Hematopoietic multipotent progenitor cell treated with erythropoietin and hydrocortisone succinate and interleukin-3 and kit ligand, for 6 days (in vitro differentiated cells): Measurements from ENCODE around the gene RHBDL3.
"Not testable (repeated sequence)": the region's sequence is repeated elsewhere in the genome, so short reads cannot be mapped to it uniquely, and the experiment has no call there.

Experiments
- DNase-seq: peaks from one replicate; pipeline ENCODE4 v3.0.0-alpha.2; 2015

The RHBDL3 gene

GRCh38 chr17:32297860-32298259 is 32.2 kb downstream of the RHBDL3 start:
- no peak for DNase-seq

- DNase-seq = no peak
Observed at GRCh38 chr17:32298298-32298697, 32.7 kb downstream of the RHBDL3 start.

GRCh38 chr17:32298721-32299579 is 33.3 kb downstream of the RHBDL3 start:
- DNase-seq = no peak

- peak; percentile 83 for DNase-seq
Observed at GRCh38 chr17:32299580-32300164, 34.0 kb downstream of the RHBDL3 start.

GRCh38 chr17:32302037-32302436 is 36.4 kb downstream of the RHBDL3 start:
- no peak for DNase-seq

- DNase-seq = no peak
Observed at GRCh38 chr17:32302860-32303649, 37.4 kb downstream of the RHBDL3 start.

- no peak for DNase-seq
Observed at GRCh38 chr17:32303781-32304288, 38.2 kb downstream of the RHBDL3 start.

GRCh38 chr17:32305049-32305448 is 39.4 kb downstream of the RHBDL3 start:
- no peak for DNase-seq

GRCh38 chr17:32307658-32308057 is 42.0 kb downstream of the RHBDL3 start:
- DNase-seq = no peak

GRCh38 chr17:32311028-32311536 is 45.5 kb downstream of the RHBDL3 start:
- no peak for DNase-seq

GRCh38 chr17:32314636-32315035 is 49.0 kb downstream of the RHBDL3 start:
- no peak for DNase-seq

GRCh38 chr17:32315171-32315570 is 49.5 kb downstream of the RHBDL3 start:
- DNase-seq = no peak

- not testable (repeated sequence) for DNase-seq
Observed at GRCh38 chr17:32316653-32317052, 51.0 kb downstream of the RHBDL3 start.

- DNase-seq = no peak
Observed at GRCh38 chr17:32317353-32317752, 51.7 kb downstream of the RHBDL3 start.

GRCh38 chr17:32318071-32318470 is 52.4 kb downstream of the RHBDL3 start:
- no peak for DNase-seq

- peak; percentile 89 for DNase-seq
Observed at GRCh38 chr17:32319548-32319905, 53.9 kb downstream of the RHBDL3 start.

- not testable (repeated sequence) for DNase-seq
Observed at GRCh38 chr17:32320080-32320479, 54.4 kb downstream of the RHBDL3 start.

GRCh38 chr17:32320847-32321246 is 55.2 kb downstream of the RHBDL3 start:
- DNase-seq = no peak

GRCh38 chr17:32323046-32323445 is 57.4 kb downstream of the RHBDL3 start:
- no peak for DNase-seq

- DNase-seq = no peak
Observed at GRCh38 chr17:32323811-32324491, 58.3 kb downstream of the RHBDL3 start.

GRCh38 chr17:32327911-32328310 is 62.3 kb downstream of the RHBDL3 start:
- no peak for DNase-seq

- DNase-seq = no peak
Observed at GRCh38 chr17:32330147-32330546, 64.5 kb downstream of the RHBDL3 start.
